Measurements from ENCODE around the gene MYCBPAP. TPM values are rescaled to one million over a fixed set of nuclear protein-coding genes. Genes with fewer than 3 reads are reported as not detected.

MYCBPAP gene
- total and polyA plus RNA-seq, 3 donors from 2014 or later, result 75.9 to 315 (median 91.7) TPM

GRCh38 chr17:50527949-50528474 lies 19.8 kb downstream of the MYCBPAP start:
- H3K9me3 ChIP-seq, result no peaks in the 10 kb centered on the region
- intact Hi-C loops (cut with DNase I; ENCODE audit: low total_unique reads), result no loop called here
- no peak for DNase-seq
- H3K27me3 ChIP-seq, result no peaks in the 10 kb centered on the region
- 33 to 71% methylated on average over 3 to 4 of the region's 4 CpGs for WGBS, 2 donors
- no peak overlapping the region for H3K27ac ChIP-seq
- TF ChIP-seq POLR2A (IDR thresholded peaks at IDR 0.05), result no peak
- TF ChIP-seq, protein P1, sequence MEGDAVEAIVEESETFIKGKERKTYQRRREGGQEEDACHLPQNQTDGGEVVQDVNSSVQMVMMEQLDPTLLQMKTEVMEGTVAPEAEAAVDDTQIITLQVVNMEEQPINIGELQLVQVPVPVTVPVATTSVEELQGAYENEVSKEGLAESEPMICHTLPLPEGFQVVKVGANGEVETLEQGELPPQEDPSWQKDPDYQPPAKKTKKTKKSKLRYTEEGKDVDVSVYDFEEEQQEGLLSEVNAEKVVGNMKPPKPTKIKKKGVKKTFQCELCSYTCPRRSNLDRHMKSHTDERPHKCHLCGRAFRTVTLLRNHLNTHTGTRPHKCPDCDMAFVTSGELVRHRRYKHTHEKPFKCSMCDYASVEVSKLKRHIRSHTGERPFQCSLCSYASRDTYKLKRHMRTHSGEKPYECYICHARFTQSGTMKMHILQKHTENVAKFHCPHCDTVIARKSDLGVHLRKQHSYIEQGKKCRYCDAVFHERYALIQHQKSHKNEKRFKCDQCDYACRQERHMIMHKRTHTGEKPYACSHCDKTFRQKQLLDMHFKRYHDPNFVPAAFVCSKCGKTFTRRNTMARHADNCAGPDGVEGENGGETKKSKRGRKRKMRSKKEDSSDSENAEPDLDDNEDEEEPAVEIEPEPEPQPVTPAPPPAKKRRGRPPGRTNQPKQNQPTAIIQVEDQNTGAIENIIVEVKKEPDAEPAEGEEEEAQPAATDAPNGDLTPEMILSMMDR (IDR thresholded peaks at IDR 0.05), result no peak
- no peaks in the 10 kb centered on the region for H3K36me3 ChIP-seq (ENCODE audit: low read depth, missing control alignments)
- no peak overlapping the region for H3K4me3 ChIP-seq
- H3K4me1 ChIP-seq, result peaks cover 16% of the 10 kb centered on the region

DNA sequence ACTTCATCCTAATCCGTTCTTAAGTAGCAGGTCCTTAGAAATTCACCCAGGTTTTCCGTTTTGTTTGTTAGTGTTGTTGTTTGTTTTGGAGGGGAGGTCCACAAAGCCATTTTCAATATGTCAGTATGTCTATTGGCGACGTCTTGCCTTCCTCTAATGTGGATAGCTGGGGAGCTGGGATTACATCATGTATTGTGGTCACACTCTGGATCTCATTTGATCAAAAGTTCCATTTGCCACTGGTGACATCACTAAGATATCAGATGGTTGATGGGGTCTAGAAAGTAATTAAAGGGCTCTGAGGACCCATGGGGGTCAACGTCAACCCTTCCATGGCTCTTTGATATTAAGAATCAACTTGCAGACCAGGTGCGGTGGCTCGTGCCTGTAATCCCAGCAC lies 21.6 kb downstream of the MYCBPAP start:
- H3K4me3 ChIP-seq, result no peak overlapping the region
- 90 to 93% methylated on average over 7 of the region's 7 CpGs for WGBS, 2 donors
- H3K9me3 ChIP-seq, result no peaks in the 10 kb centered on the region
- H3K4me1 ChIP-seq, result peaks cover 33% of the 10 kb centered on the region
- no peaks in the 10 kb centered on the region for H3K27me3 ChIP-seq
- H3K27ac ChIP-seq, result no peak overlapping the region
- no peaks in the 10 kb centered on the region for H3K36me3 ChIP-seq (ENCODE audit: low read depth, missing control alignments)
- no peak for TF ChIP-seq POLR2A (IDR thresholded peaks at IDR 0.05)
- TF ChIP-seq, protein P1 (IDR thresholded peaks at IDR 0.05), result no peak
- intact Hi-C loops (cut with DNase I; ENCODE audit: low total_unique reads), result no loop called here
- no peak for DNase-seq

- Histone ChIP-seq H3K4me1 (peaks cover 41% of the 10 kb centered on the region), H3K4me3 (no peak overlapping the region), H3K9me3 (no peaks in the 10 kb centered on the region), H3K27ac (no peak overlapping the region), H3K27me3 (no peaks in the 10 kb centered on the region), H3K36me3 (ENCODE audit: low read depth, missing control alignments) (no peaks in the 10 kb centered on the region)
- TF ChIP-seq, protein P1 (IDR thresholded peaks at IDR 0.05), result no peak
- no peak for TF ChIP-seq POLR2A (IDR thresholded peaks at IDR 0.05)
- DNase-seq, result no peak
- intact Hi-C loops (cut with DNase I; ENCODE audit: low total_unique reads), result no loop called here
- 68 to 82% methylated on average over 6 of the region's 6 CpGs for WGBS, 2 donors
Measured at GRCh38 chr17:50531428-50532025, 23.3 kb downstream of the MYCBPAP start.

DNA sequence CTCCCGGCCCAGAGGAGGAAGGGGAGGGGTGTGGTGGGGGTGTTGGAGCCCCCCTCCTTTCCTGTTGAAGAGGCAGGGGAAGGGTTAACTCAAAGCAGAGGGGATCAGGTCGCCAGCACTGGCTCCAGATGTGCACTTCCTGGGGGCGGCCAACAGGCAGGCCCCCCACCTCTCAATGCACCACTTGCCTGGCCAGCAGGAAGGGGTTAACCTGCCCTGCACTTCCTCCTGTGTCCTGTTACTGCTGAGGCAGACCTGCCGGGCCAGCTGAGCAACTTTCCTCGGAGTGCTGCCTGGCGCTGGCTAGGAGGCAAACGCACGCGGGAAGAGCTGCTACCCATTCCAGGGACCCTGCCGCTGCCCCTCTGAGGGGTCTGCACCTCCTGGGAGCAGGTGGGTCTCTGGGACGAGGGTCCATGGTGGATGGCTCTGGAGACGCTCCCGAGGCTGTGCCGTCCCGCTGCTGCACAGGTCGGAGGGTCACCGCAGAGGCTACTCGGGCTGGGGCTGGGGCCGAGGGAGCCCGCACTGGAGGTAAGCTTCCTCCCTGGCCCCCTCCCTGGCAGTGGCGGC lies 24.3 kb downstream of the MYCBPAP start, which contains the start of gene EPN3:
TSS of gene EPN3 (plus strand) at position 284 of the 573 bp plus-strand sequence. CDS start 3,822 bp downstream, outside the sequence.
- 15 to 33% methylated on average over 5 to 20 of the region's 21 CpGs for WGBS, 2 donors
- H3K27ac ChIP-seq, result no peak within 1 kb of the TSS
- intact Hi-C loops (cut with DNase I; ENCODE audit: low total_unique reads), result no loop called here
- DNase-seq, result no peak
- no peaks in the 10 kb centered on the region for H3K27me3 ChIP-seq
- H3K4me3 ChIP-seq, result peak within 1 kb of the TSS in 1 of 2 donors; percentile 10
- H3K9me3 ChIP-seq, result no peaks in the 10 kb centered on the region
- no peaks in the 10 kb centered on the region for H3K36me3 ChIP-seq (ENCODE audit: low read depth, missing control alignments)
- TF ChIP-seq POLR2A (IDR thresholded peaks at IDR 0.05), result no peak
- TF ChIP-seq, protein P1 (IDR thresholded peaks at IDR 0.05), result no peak
- peaks cover 41% of the 10 kb centered on the region for H3K4me1 ChIP-seq

Data from testis (tissue), 3 donors.